Prostate gland (tissue), 2 donors: ENCODE data around the gene PLK5.

ENCODE experiments used
- CTCF ChIP-seq, 4 experiments: fragments of 200-600 bp in 2 of 4; fragments of 450-650 bp in 2 of 4; sonication (generic) in 2 of 4; IDR thresholded peaks; 1 replicate in 3 of 4; 2 replicates in 1 of 4; pipeline ENCODE4 v1.5.1; 2016 to 2019; ENCODE audit warnings: antibody characterized with exemption in 4 of 4, mild to moderate bottlenecking in 2 of 4, moderate library complexity in 2 of 4
- POLR2A ChIP-seq: fragments of 450-650 bp; IDR thresholded peaks from one replicate; pipeline ENCODE4 v1.6.1; 2016; ENCODE audit warnings: antibody characterized with exemption, mild to moderate bottlenecking

GRCh38 chr19:1518471-1518870 lies 5.4 kb upstream of the PLK5 start:
- TF ChIP-seq CTCF (IDR thresholded peaks at IDR 0.05) (no peak), POLR2A (no peak)
